ENCODE data around the gene SDC4. TPM values are rescaled to one million over a fixed set of nuclear protein-coding genes. Genes with fewer than 3 reads are reported as not detected.

SDC4 gene
- polyA plus RNA-seq, 1 donor (not counting 4 experiments of a cell fraction or from before 2014, with no cell fraction given) = 114 TPM

- DNase-seq (ENCODE audit: low read depth, low spot score) = no peak
- FAIRE-seq = no peak
Observed at GRCh38 chr20:45361793-45362192, 13.6 kb upstream of the SDC4 start.

DNA sequence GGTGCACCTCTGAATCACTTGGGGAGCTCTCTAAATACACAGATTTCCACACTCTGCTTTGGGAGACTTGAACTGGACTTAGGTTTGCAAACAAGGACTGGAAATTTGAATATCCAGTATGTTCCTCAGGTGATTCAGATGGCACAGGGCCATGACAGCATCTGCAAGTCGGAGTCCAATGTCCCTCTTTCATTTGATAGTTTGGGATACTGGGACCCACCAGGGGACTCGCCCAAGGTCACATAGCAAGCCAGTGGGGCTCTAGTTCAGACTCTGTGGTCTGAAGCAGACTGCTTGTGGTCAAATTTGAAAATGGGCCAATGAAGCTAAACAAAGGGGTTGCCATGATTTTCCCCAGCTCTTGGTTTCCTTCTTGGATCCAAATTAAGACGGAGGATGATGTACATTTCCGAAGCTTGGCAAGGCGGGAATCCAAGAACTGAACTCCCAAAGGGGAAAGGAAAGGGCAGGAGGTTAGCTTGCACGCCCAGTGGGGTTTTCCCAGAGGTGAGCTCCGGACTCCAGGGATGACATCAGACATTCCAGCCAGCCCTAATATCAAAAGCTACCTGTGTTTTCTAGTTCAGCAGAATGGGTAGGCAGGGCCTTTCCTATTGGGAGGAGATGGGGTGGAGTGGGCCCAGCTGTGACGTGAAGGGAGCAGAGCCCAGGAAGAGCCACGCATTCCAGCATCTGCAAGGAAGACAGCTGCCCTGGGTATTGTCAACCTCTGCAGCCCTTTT lies 11.4 kb upstream of the SDC4 start:
- Histone ChIP-seq H3K9ac (ENCODE audit: control insufficient read depth, extremely low read depth, insufficient read depth, low read length) (peak overlapping the region; percentile 20), H3K4me3 (ENCODE audit: control insufficient read depth in 2 of 3, extremely low read depth in 1 of 3, insufficient read depth in 2 of 3, low read depth in 1 of 3, low read length in 3 of 3) (no peak overlapping the region), H2AFZ (ENCODE audit: control insufficient read depth, low read length) (peak overlapping the region; percentile 27), H3K9me1 (ENCODE audit: control insufficient read depth, extremely low read depth, insufficient read depth, low read length) (no peaks in the 10 kb centered on the region), H3K9me3 (ENCODE audit: control insufficient read depth, low read depth, low read length) (no peaks in the 10 kb centered on the region), H4K20me1 (ENCODE audit: control insufficient read depth, extremely low read depth, insufficient read depth, low read length) (no peaks in the 10 kb centered on the region), H3K4me1 (ENCODE audit: control insufficient read depth, extremely low read depth, insufficient read depth, low read length) (peaks cover 56% of the 10 kb centered on the region), H3K4me2 (ENCODE audit: control insufficient read depth, extremely low read depth, insufficient read depth, low read depth, low read length) (peak overlapping the region; percentile 40), H3K79me2 (ENCODE audit: control insufficient read depth, insufficient read depth, low read length) (peaks cover 10% of the 10 kb centered on the region), H3K27ac (ENCODE audit: control insufficient read depth, insufficient read depth, low read length) (peak overlapping the region; percentile 73), H3K27me3 (ENCODE audit: control insufficient read depth, extremely low read depth, insufficient read depth, low read length) (no peaks in the 10 kb centered on the region), H3K36me3 (ENCODE audit: control insufficient read depth in 2 of 2, extremely low read depth in 1 of 2, insufficient read depth in 2 of 2, low read length in 2 of 2) (no peaks in the 10 kb centered on the region)
- dilution Hi-C loops (cut with MboI; ENCODE audit: extremely low pct_ligation_motif_present, low sequenced_read_pairs) = no loop called here
- DNase-seq (ENCODE audit: low read depth, low spot score) (peak; percentile 54), FAIRE-seq (peak; percentile 68)
- TF ChIP-seq EZH2 (IDR thresholded peaks at IDR 0.05; ENCODE audit: low read length) (no peak), CTCF (optimal IDR thresholded peaks at IDR 0.05 in 1 of 3, IDR thresholded peaks at IDR 0.05 in 1 of 3, conservative IDR thresholded peaks at IDR 0.05 in 1 of 3; ENCODE audit: extremely low read depth in 1 of 3, insufficient read depth in 2 of 3, low read length in 3 of 3) (no peak)

More at GRCh38 chr20:45361793-45362192, 13.6 kb upstream of the SDC4 start:
- no peaks in the 10 kb centered on the region for H3K9me3 ChIP-seq (ENCODE audit: control insufficient read depth, low read depth, low read length)
- no peaks in the 10 kb centered on the region for H3K9me1 ChIP-seq (ENCODE audit: control insufficient read depth, extremely low read depth, insufficient read depth, low read length)
- no peak overlapping the region for H3K4me3 ChIP-seq (ENCODE audit: control insufficient read depth in 2 of 3, extremely low read depth in 1 of 3, insufficient read depth in 2 of 3, low read depth in 1 of 3, low read length in 3 of 3)
- H3K27me3 ChIP-seq (ENCODE audit: control insufficient read depth, extremely low read depth, insufficient read depth, low read length) = no peaks in the 10 kb centered on the region
- H3K9ac ChIP-seq (ENCODE audit: control insufficient read depth, extremely low read depth, insufficient read depth, low read length) = no peak overlapping the region
- H4K20me1 ChIP-seq (ENCODE audit: control insufficient read depth, extremely low read depth, insufficient read depth, low read length) = no peaks in the 10 kb centered on the region
- H2AFZ ChIP-seq (ENCODE audit: control insufficient read depth, low read length) = no peak overlapping the region
- H3K4me2 ChIP-seq (ENCODE audit: control insufficient read depth, extremely low read depth, insufficient read depth, low read depth, low read length) = no peak overlapping the region
- TF ChIP-seq CTCF (optimal IDR thresholded peaks at IDR 0.05 in 1 of 3, IDR thresholded peaks at IDR 0.05 in 1 of 3, conservative IDR thresholded peaks at IDR 0.05 in 1 of 3; ENCODE audit: extremely low read depth in 1 of 3, insufficient read depth in 2 of 3, low read length in 3 of 3) (no peak), EZH2 (IDR thresholded peaks at IDR 0.05; ENCODE audit: low read length) (no peak)
- peaks cover 5 to 13% of the 10 kb centered on the region in 2 experiments for H3K36me3 ChIP-seq (ENCODE audit: control insufficient read depth in 2 of 2, extremely low read depth in 1 of 2, insufficient read depth in 2 of 2, low read length in 2 of 2)
- peaks cover 19% of the 10 kb centered on the region for H3K79me2 ChIP-seq (ENCODE audit: control insufficient read depth, insufficient read depth, low read length)
- no peak overlapping the region for H3K27ac ChIP-seq (ENCODE audit: control insufficient read depth, insufficient read depth, low read length)
- peaks cover 44% of the 10 kb centered on the region for H3K4me1 ChIP-seq (ENCODE audit: control insufficient read depth, extremely low read depth, insufficient read depth, low read length)
- dilution Hi-C loops (cut with MboI; ENCODE audit: extremely low pct_ligation_motif_present, low sequenced_read_pairs) = no loop called here
